H54 (cell line): ENCODE data around the gene LDB3.

Source experiments
- DNase-seq: peaks from one replicate; pipeline ENCODE4 v3.0.0; 2011; ENCODE audit warnings: low spot score, mixed read lengths; ENCODE audit not compliant: insufficient read length
- FAIRE-seq: peaks from 3 replicates; lab custom pipeline; 2011; peaks lifted over from hg19 to GRCh38; lab: Jason Lieb, UNC
- POLR2A ChIP-seq: IDR thresholded peaks from 2 replicates; pipeline ENCODE4 v1.6.1; 2011; ENCODE audit warnings: low read depth, mild to moderate bottlenecking, low read length

The LDB3 gene

DNA sequence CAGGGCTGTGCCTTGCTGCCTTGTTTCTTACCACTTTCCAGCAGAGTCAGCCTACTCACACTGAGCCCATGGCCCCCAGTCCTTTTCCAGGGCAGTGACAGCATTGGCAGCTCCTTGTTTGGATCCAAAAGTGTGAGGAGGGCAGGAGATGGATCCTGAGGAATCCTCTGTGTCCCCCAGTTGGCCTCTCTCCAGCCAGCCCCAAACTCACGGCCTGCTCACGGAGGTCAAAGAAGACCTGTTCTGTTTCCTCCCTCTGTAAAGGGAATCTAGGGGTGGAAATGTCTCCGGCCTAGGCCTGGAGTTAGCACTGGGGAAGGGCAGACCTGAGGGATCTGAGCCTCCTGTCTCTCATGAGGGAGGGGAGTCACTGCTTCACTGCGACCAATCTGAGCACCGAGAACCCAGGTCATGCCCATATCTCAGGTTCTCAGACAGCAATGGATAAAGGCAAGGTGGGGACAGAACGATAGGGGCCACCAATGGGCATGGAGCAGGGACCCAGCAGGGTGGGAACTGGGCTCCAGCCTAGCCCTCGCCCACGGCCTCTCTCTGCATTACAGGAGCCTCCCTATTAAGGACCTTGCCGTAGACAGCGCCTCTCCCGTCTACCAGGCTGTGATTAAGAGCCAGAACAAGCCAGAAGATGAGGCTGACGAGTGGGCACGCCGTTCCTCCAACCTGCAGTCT is 23.2 kb downstream of the LDB3 start:
- DNase-seq (no peak), FAIRE-seq (no peak)
- no peak for TF ChIP-seq POLR2A

DNA sequence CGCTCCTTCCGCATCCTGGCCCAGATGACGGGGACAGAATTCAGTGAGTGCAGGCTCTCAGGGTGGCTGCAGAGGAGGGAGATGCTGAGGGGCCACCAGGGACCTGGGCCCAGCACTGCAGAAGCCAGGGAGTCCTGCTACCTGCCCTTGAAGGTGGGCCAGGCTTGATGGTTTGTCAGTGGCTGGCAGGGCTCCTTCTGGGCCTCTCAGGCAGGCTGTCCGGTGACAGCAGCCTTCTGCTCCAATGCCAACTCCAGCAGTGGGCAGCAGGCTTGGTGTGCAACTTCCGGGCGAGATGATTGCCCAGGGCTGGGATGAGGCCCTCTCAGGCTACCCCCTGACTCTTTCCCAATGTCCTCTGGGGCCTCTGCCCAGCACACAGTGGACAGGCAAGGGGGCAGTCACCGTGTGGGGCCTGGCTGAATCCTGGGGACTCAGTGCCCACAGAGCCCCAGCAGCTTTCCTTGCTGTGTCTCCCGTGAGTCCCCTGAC is 23.8 kb downstream of the LDB3 start:
- no peak for DNase-seq
- FAIRE-seq: no peak
- no peak for TF ChIP-seq POLR2A

DNA sequence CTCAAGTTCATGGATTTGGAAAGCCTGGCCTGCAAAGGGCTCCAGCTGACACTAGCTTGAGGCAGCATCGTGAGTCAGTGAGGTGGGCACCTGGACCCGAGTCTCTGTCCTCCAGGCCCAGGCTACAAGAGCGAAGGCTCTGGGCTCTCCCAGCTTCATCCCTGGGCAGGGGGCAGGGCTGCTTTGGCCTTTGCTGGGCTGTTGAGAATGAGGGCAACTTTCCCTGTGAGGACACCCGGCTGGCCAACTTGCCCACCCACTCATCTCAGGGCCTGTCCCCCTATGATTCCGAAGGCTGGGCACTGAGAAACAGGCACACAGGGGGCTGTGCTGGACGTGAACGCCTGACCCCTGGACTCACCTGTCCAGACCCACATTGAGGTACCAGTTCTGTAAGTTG is 24.4 kb downstream of the LDB3 start:
- no peak for FAIRE-seq
- no peak for TF ChIP-seq POLR2A
- DNase-seq: no peak

DNA sequence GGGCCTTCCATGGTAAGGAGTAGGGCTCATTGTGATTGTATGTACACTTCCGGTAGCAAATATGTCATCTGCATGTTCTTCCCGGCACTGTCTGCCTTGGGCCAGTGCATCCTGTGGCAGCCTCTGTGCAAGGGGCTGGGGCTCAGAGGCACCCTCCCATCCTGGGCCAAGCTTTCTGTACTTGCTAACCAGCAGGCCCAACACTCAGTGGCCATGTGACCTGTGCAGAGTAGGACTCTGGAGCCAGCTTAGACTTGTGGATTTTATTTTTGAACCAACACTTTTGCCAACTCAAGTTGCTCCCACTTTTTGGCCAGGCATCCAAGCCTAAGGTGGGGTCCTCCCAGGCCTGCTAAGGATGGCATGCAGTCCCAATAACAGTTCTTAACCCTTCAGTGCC is 25.0 kb downstream of the LDB3 start:
- FAIRE-seq (no peak), DNase-seq (no peak)
- TF ChIP-seq POLR2A: no peak

DNA sequence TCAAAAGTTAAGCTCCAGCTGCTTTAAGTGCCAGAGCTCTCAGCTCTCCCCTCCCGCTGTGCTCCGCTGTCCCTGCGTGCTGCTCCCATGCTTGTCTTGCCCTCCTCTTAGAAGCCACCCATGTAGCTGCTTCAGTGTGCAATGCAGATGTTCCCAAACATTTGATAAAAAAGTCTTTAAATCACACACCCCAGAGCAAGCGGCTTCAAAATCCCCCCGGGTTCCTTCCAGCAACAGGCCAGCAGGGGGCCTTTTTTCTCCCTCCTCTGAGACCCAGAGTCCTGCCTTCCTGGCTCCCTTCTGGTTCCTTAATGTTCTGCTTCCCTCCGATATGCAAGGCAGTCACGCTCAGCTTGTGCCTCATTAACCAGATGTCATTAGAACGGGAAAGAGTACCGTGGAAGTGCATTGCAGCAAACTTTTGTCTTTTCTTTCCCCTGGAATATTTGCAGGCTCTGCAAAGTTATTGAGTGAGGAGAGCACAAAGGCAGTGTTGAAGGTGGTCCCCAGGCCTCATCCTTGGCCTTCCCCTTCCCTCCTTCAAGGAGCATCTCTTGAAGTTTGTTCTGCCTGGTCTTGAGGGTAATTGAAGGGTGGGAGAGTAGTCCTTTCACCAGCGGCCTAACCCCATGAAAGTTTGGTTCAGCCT is 25.5 kb downstream of the LDB3 start:
- no peak for DNase-seq
- no peak for FAIRE-seq
- no peak for TF ChIP-seq POLR2A

DNA sequence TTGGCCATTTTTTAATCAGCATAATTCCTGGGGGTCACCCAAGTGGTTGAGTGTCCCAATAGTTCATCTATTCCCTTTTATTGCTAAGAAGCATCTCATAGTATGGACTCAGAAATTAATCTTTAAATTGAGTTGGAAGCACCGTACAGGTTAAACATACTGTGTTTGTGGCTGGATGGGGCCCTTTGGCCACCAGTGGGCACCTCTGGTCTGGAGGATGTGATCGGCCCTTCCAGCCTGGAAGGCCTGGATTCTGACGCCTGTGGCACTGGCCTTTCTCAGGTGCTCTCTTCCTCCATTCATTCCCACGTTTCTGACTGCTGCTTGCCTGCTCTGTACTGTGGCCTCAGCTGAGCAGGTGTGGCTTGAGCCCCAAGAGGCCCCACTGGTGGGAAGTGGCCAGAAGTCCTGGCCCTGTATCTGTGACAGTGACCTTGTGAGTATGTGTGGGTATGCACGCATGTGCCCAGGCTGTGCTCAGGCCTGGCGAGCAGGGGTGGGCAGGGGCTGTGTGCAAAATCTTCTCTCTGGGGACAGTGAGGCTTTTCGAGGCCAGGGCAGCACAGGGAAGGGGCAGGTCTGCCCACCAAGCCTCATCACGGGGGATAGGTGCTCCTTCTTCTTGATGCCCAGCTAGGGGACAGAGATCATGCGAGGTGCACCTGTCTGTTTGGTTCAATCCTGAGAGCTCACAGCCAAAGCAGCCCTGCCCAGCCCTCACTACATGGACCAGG is 30.1 kb downstream of the LDB3 start:
- TF ChIP-seq POLR2A: no peak
- FAIRE-seq (no peak), DNase-seq (no peak)

DNA sequence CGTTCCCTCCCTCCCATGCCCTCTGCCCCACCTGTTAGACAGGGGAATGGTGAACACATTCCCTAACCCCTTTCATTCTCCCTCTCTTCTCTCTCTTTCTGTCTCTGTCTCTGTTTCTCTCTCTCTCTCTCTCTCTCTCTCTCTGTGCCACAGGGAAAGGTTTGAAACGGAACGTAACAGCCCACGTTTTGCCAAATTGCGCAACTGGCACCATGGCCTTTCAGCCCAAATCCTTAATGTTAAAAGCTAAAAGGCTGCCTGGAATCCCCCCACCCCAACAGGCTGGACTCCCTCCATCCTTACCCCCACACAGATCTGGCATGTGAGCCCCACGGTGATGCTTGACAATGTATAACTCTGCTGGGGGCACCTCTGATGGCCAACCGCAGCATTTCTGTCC is 30.8 kb downstream of the LDB3 start:
- FAIRE-seq (no peak), DNase-seq (no peak)
- TF ChIP-seq POLR2A: no peak

DNA sequence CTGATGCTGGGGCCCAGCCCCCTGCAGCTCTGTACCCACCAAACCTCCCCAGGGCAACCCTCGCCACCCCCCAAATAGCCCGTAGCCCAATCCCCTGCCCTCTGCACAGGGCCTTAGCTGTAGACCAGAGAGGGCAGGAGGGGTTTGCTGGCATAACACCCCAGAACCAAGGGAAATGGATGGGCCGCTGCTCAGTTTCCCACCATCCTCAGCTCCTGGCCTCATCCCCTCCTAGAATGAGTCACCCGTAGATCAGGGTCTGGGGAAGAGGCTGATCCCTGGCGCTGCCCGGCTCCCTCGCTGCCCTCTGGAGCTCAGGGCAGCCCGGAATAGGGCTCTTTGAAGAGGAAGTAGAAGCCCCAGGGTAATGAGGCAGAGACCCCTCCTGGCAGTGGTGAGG is 31.2 kb downstream of the LDB3 start:
- FAIRE-seq: no peak
- no peak for DNase-seq
- TF ChIP-seq POLR2A: no peak

DNA sequence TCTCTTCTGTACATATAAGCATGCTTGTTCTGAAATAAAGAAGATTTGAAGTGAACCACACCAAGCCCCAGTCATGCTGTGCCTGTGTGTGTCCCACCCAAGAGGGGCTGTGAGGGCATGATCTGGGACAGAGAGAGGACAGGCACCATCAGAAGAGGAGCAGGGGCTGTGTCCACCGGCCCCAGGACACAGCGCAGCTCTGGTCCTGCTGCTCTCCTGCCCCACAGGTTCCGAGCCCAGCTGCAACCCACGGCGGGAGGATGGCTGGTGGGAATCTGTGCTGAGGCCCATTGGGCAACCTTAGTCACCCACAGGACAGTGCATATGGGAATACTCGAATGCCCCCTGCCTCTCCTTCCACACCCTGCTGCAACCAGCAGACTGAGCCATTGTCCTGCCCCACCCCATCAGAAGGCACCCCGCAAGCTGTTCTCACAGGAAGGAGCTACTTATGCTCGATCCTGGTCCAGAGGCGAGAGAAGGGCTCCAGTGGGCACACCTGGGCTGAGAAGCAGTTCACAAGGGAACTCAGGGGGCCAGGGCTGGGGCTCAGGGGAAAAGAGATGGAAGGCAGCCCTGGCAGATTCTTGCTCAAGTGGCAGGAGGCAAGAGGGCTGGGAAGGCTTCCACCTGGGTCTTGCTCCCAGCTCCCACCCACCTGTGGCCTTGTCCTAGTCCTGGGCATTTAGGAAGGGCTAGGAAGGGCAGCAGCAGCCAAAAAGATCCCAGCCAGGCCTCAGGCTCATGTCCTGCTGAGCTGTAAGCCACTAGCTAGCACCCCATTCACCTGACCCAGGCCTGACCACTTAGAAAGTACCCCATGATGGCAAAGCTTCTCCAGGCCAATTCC is 31.9 kb downstream of the LDB3 start:
- FAIRE-seq (no peak), DNase-seq (no peak)
- no peak for TF ChIP-seq POLR2A

DNA sequence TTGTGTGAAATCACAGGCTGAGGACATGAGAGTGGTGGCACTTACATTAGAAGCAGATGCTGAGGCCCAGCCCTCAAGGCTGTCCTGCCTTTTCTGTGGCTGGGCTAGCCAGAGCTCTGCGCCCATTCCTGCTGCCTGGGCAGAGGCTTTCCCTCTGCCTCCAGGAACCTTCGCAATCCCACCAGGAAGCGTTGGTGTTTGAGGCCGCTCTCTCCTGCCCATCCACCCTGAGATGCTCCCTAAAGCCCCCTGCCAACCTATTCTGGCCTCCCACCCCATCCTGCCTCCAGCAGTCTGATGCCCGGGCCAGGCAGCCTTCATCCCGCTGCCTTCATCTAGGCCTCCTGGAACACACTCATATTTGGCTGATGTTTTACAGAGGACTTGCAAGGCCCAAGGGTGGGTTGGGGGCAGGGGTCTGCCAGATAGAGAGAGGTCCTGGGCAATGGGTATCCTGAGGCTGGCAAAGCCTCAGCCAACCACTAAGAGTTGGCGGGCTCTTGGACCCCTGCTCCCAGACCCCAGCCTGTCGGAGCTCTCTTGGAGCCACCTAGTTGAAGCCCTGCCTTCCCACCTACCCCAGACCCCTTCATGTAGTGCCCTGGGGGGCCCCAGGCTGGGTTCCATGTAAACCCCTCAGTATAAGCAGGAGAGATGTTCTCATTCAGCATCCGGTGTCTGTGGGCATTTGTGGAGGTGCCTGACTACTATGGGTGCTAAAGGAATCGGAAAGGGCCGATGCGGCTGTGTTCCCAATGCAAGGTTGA is 32.7 kb downstream of the LDB3 start:
- no peak for FAIRE-seq

DNA sequence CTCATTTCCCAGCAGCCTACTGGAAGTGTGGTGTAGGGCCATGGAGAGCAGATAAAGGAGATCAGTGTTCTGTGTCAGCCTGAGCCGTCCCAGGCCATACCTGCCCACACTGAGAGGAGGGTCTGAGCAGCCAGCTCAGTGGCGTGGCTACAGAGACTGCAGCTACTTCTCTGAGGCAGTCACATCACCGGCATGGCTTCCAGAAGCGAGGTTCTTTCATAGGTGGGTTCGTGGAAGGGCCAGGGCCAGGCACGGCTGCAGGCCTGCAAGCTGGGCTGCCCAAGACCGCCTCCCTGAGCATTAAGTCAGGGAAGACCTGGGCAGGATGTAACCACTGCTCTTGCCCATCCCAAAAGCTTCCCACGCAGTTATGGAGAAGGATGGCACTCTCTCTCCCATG is 34.9 kb downstream of the LDB3 start:
- FAIRE-seq (no peak), DNase-seq (no peak)
- no peak for TF ChIP-seq POLR2A

More for the DNA sequence above, 32.7 kb downstream of the LDB3 start:
- no peak for TF ChIP-seq POLR2A
- DNase-seq: no peak

DNA sequence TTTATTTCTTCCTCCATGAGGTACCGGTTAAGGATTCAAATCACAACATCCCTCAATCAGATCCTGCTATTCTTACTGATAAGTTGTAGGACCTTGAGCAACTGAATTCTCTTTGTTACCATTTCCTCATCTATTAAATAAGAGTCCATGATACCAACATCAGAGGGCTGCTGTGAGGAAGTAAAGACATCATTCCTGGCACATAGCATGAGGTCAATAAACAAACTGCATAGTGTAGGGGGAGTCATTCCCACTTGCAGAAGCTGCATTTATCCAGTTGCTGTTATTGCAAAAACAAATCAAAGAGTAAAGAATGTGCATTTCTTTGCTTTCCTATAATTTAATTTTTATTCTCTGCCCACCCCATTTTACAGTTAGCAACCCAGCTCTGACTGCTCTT is 36.8 kb downstream of the LDB3 start:
- no peak for TF ChIP-seq POLR2A
- DNase-seq: no peak
- FAIRE-seq: no peak

DNA sequence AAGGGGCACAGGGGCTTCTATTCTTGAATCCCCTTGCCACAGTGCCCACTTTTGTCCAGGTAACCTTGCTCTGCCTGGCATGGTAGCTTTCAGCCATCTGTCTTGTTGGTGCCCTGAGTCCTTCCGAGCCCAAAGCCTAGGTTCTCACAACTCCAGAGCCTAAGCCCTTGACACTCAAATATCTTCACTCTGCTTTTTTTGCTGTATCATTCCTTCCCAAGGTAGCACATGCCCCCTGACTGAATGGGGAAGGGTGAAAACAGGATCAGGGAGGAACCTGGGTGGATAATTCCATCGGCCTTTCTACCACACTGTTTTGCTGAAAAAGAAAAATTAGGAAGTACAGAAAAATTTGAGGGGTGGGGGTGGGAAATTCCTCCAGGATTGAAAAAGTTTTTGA is 37.6 kb downstream of the LDB3 start:
- FAIRE-seq (no peak), DNase-seq (no peak)
- no peak for TF ChIP-seq POLR2A
